Activated CD8-positive, alpha-beta memory T cell treated with anti-CD3 and anti-CD28 coated beads for 4 hours (primary cell): ENCODE data around the gene MPHOSPH8.
"Not testable (repeated sequence)": the region's sequence is repeated elsewhere in the genome, so short reads cannot be mapped to it uniquely, and the experiment has no call there.

Source experiments
- DNase-seq, 2 donors: peaks; one replicate each; pipeline ENCODE4 v3.0.0-alpha.2; 2020; ENCODE audit warnings: low read depth in 2 of 2

MPHOSPH8 gene

GRCh38 chr13:19634256-19634740 is 839 bp downstream of the MPHOSPH8 start:
- DNase-seq, result no peak

GRCh38 chr13:19635926-19636325 is 2.5 kb downstream of the MPHOSPH8 start:
- DNase-seq, result not testable (repeated sequence)

GRCh38 chr13:19643652-19644051 is 10.2 kb downstream of the MPHOSPH8 start:
- no peak for DNase-seq

- no peak for DNase-seq
Observed at GRCh38 chr13:19645000-19645399, 11.5 kb downstream of the MPHOSPH8 start.

- no peak for DNase-seq
Observed at GRCh38 chr13:19646063-19646462, 12.6 kb downstream of the MPHOSPH8 start.

GRCh38 chr13:19650742-19651141 is 17.3 kb downstream of the MPHOSPH8 start:
- DNase-seq, result no peak

- DNase-seq, result no peak
Observed at GRCh38 chr13:19657872-19658591, 24.6 kb downstream of the MPHOSPH8 start.

- no peak for DNase-seq
Observed at GRCh38 chr13:19658831-19659230, 25.4 kb downstream of the MPHOSPH8 start.

- DNase-seq, result no peak
Observed at GRCh38 chr13:19661126-19661525, 27.7 kb downstream of the MPHOSPH8 start.

- DNase-seq, result no peak
Observed at GRCh38 chr13:19661561-19661960, 28.1 kb downstream of the MPHOSPH8 start.

GRCh38 chr13:19663416-19663979 is 30.0 kb downstream of the MPHOSPH8 start:
- DNase-seq, result no peak

GRCh38 chr13:19664481-19665230 is 31.2 kb downstream of the MPHOSPH8 start:
- DNase-seq, result no peak

- DNase-seq, result no peak
Observed at GRCh38 chr13:19665427-19665859, 32.0 kb downstream of the MPHOSPH8 start.

- no peak for DNase-seq
Observed at GRCh38 chr13:19668778-19669177, 35.3 kb downstream of the MPHOSPH8 start.

GRCh38 chr13:19670147-19670546 is 36.7 kb downstream of the MPHOSPH8 start:
- no peak for DNase-seq

GRCh38 chr13:19672990-19673389 is 39.5 kb downstream of the MPHOSPH8 start:
- no peak for DNase-seq

GRCh38 chr13:19673473-19674430 is 40.3 kb downstream of the MPHOSPH8 start:
- no peak for DNase-seq

GRCh38 chr13:19674898-19675297 is 41.4 kb downstream of the MPHOSPH8 start:
- no peak for DNase-seq

- DNase-seq, result no peak
Observed at GRCh38 chr13:19676168-19676567, 42.7 kb downstream of the MPHOSPH8 start.

- DNase-seq, result no peak
Observed at GRCh38 chr13:19680751-19681150, 47.3 kb downstream of the MPHOSPH8 start.

GRCh38 chr13:19681517-19681916 is 48.1 kb downstream of the MPHOSPH8 start:
- DNase-seq, result no peak

- DNase-seq, result no peak
Observed at GRCh38 chr13:19685034-19685433, 51.6 kb downstream of the MPHOSPH8 start.
